Tongue (tissue), 2 donors: ENCODE results near the gene TC2N. TPM values are rescaled to one million over a fixed set of nuclear protein-coding genes. Genes with fewer than 3 reads are reported as not detected.
"Not testable (repeated sequence)": the region's sequence is repeated elsewhere in the genome, so short reads cannot be mapped to it uniquely, and the experiment has no call there.

Experiments used
- DNase-seq: peaks from one replicate; pipeline ENCODE4 v3.0.0-alpha.2; 2015
- total RNA-seq: library from RNA; depleted of rRNA; stranded (reverse); fragments of >200 nt; gene quantifications from one replicate; pipeline ENCODE4 v1.2.3, GENCODE V29; 2014

The TC2N gene
- total RNA-seq, 1 donor from 2014 or later = 30.9 TPM

DNA sequence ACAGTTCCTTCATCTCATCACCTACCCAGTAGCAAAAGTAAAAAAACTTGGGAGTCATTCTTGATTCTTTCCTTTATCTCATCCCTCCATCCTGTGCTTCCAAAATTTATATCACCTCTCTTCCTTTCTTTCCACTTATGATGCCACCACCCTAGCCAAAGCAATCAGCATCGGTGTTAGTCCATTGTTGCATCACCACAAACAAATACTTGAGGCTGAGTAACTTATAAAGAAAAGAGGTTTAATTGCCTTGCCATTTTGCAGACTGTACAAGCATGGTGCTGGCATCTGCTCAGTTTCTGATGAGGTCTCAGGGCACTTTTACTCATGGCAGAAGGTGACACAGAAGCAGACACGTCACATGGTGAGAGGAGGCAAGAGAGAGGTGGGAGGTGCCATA is 115.6 kb downstream of the TC2N start:
- no peak for DNase-seq

DNA sequence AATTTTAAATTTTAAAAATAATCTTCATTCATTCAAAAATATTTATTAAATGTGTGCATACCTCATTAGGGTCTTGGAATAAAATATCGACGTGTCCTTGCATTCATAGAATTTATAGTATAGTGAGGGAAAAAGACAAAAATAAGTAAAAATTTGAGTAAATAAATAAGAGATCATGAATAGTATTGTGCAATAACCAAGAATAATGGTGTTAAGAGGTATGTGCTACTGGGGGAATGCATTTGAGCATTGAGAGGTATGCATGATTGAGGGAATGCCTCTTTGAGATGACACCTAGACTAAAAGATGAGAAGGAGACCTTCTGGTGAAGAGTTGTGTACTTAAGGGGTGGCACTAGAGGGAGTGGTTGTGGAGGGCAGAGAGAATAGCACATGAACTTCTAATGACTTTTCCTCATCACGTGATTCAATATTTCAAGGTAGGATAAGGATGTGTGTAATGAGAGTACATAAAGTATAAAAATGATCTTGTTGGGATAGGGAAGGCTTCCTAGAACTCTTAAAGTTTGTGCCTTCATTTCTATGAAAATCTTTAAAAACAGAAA is 116.6 kb downstream of the TC2N start:
- DNase-seq = no peak

DNA sequence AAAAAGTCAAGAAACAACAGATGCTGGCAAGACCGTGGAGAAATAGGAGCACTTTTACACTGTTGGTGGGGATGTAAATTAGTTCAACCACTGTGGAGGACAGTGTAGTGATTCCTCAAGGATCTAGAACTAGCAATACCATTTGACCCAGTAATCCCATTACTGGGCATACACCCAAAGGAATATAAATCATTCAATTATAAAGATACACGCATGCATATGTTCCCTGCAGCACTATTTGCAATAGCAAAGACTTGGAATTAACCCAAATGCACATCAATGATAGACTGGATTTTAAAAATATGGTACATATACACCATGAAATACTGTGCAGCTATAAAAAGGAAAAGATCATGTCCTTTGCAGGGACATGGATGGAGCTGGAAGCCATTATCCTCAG is 117.5 kb downstream of the TC2N start:
- DNase-seq = no peak

DNA sequence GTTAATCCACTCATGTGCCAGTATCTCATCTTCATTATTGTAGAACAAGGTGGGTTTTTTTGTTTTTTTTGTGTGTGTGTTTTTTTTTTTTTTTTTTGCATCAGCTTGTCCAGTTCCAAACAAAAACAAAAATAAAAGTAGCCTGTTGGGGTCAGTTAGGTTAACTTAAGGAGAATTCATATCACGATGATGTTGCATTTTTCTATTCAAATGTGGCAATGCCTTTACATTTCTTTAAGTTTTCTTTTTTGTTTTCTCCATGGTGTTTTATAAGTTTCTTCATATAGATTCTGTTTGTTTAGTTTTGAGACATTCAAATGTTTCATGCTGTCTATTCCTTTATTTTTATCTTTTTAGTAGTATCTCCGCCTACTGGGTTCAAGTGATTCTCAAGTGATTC is 119.3 kb downstream of the TC2N start:
- no peak for DNase-seq

DNA sequence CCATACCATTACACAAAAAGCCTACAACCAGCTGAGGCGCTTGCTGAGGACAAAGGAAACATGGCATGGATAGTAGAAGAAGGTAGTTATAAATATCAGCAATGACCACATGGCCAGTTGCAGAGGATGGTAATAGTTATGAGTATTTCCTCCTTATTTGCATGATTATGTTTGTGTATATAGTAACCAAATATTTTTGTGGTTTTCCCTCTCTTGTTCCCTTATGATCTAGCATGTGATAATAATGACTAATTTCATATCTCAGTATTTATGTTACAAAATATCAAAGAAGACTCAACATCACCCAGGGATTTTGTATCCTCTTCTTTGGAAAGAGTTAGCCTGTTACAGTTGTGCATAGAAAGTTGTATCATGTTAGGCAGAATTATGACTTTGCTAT is 122.0 kb downstream of the TC2N start:
- DNase-seq = no peak

DNA sequence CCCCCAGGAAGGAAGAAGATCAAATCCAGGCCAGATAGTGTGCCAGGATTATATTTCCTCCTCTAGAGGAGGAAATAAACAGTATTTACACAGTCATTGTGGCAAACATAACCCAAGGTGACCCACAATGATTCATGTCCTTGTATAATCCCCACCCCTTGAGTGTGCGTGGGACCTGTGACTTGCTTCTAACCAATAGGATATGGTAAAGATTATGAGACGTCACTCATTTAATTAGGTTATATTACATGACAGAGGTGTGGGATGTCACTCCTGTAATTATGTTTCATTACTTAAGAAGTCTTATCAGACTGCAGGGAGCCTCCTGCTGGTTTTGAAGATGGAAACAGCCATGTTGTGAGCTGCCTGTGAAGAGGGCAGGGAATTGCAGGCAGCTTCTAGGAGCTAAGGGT is 123.3 kb downstream of the TC2N start:
- DNase-seq = no peak

DNA sequence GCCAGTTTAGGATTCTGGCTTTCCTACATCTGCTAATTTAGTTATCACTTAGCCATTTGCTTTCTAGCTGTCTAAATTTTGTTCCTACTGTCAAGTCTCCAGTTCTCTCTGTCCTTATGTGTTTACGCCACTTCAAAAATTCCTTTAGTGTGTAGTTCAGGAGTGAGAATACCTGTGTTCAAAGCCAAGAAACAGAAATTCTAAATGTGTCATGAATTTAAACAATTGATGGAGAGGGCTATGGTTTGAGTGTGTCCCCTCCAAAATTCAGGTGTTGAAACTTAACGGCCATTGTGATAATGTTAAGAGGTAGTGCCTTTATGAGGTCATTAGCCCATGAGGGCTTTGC is 124.1 kb downstream of the TC2N start:
- no peak for DNase-seq

DNA sequence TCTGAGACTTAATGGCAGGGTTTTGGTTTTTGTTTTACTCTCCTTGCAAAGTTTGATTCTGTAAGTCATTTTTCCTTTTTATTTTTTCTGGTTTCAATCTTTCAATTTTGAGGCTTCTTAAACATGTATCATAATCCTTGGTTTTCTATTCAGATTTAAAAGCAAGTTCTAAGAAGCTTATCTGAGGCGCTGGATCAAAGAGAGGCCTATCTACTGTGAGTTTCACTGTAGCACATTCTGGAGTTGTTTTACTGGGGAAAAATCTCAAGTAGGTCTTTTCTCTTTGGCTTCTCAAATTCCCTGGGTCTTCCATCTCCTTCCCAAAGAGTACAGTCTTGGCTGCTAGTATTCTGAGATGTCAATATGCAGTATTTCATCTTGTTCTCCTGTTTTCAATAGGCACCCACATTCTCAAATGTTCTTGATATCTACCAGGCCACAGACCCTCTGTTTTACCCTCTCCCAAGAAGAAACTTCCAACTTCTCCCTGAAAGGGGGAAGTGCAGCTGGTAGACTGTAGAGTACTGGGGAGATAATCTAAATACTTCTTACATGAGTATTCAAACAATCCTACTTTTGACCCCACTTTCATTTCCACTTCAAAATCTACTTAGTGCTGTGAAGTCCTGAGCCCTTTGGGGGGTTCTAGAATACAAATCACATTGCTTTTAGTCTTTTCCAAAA is 124.6 kb downstream of the TC2N start:
- DNase-seq = no peak

DNA sequence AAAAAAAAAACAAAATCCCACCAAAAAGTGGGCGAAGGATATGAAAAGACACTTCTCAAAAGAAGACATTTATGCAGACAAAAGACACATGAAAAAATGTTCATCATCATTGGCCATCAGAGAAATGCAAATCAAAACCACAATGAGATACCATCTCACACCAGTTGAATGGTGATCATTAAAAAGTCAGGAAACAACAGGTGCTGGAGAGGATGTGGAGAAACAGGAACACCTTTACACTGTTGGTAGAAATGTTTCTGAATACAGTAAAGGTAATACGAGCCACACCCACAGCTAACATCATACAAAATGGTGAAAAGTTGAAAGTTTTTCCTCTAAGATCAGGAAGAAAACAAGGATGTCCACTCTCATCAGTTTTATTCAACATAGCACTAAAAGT is 127.5 kb downstream of the TC2N start:
- not testable (repeated sequence) for DNase-seq

DNA sequence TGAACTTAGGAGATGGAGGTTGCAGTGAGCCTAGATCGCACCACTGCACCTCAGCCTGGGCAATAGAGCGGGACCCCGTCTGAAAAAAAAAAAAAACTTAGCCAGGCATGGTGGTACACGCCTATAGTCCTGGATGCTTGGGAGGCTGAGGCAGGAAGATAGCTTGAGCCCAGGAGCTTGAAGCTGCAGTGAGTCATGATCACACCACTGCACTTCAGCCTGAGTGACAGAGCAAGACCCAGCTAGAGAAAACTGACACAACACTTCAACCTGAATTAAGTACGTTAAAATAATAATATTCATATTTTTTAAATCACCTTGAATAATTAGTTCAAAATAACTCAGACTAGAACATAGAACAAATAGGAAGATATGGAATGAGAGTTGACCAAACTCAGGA is 129.7 kb downstream of the TC2N start:
- DNase-seq = no peak

DNA sequence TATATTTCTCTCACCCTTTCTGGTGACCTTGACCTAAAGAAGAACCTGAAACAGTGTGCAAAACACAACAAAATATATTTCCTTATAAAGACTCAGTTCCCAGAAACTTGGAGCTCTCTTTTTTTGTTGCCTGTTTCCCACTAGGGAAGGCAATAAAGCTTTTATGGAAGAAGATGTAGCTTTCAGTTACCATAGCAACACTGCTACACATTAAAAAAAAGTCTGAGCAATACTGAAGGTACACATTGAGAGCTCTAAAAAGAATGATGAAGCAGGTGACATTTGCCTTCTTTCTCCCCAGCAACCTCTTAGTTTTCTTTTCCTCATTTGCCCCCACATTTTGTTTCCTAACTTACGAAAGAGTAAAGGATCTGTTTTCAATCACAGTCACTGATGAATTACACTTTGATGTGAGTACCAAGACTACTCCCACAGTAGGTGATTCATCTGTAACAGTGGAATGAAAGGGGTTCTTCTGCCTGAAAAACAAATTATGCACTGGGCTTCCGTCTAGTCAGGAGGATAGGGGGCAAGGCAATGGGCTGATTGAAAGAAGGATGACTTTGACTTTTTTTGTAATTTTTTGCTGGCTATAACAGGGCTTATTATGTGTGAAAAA is 134.4 kb downstream of the TC2N start:
- peak; percentile 10 for DNase-seq

DNA sequence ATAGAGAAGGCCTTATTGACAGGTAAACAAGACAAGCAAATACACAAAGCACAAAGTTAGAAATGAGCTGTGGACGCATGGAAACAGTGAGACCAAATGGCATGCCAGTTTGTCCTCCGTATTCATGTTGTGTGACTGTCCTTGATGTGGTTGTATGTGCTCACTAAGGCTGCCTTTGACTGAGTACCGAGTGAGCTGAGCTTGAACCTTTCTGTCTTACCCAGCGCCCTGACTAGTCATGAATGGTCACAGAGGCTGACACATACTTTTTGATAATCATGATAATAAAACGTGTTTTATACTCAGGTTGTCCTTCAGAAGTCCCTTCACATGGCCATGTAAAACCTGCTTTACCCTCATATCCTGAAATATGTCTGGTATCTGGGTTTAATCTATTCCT is 134.9 kb downstream of the TC2N start:
- no peak for DNase-seq

DNA sequence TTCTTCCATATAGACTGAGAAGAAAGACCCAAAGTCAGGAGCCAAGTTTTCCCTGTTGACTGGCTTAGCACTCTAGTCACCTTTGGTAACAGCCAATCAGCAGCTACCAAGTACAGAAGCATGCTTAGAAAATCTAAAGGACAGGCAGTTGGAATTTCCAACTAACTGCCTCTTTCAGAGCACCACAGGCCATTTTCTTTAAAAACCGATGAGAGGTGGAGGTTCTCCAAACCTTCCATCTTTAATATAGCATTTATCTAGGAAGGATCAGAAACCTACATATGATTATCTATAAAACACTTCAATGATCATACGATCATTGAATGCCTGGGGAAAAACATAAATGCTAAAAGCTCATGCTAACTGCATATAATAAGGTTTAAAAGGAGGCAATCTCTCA is 135.3 kb downstream of the TC2N start, which contains the start of gene CATSPERB:
Gene CATSPERB, minus strand, starts transcription at position 101 of the 400 bp plus-strand sequence. CDS start 2,607 bp downstream, outside the sequence.
- no peak for DNase-seq

DNA sequence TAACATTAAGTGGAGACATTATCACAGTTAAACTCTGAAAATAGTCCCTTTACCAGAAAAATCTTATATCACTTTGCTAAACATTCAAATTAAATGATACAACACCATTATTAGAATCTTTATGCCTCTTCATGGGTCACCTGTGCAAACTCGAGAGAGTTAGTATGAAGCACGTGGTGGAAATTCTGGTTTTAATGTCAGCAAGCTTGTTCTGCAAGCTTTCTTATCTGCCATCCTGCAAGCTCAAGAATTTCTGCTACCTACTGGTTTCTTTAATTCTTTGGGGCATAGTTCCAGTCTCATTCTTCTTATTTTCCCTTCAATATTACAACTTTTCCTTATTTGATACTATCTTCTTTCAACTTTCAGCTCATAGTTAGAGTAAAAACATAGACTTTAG is 136.3 kb downstream of the TC2N start:
- no peak for DNase-seq

DNA sequence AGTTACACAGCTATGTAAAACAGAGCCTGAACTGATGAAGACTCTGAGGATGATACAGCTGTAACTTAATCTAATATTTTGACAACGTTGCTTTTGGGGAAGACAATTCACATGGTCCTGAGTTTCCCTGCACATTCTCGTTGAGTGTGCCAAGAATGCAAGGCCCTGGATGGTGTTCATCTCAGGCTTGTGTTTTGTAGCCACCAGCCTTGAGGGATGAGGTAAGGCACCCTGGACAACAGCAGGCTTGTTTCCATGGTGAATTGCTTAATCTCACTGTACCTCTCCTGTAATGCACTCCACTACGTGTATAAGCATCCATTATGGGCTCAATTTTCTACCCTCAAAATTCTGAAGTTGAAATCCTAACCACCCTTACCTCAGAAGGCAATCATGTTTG is 137.6 kb downstream of the TC2N start:
- no peak for DNase-seq

Other genes starting within 250 kb of the TC2N start
- gene CATSPERB, start 135.4 kb downstream of the TC2N start, total RNA-seq = 5.7 TPM
- gene FBLN5, start 80.2 kb upstream of the TC2N start, total RNA-seq = 65.3 TPM
- 64.5 TPM for gene TRIP11, start 172.5 kb upstream of the TC2N start, total RNA-seq
- gene ATXN3, start 239.0 kb upstream of the TC2N start, total RNA-seq = 56.2 TPM